GM12892 (cell line): ENCODE results near the gene MASP1.

ENCODE experiments used
- POLR2A ChIP-seq: IDR thresholded peaks from 2 replicates; pipeline ENCODE4 v1.6.1; 2011; ENCODE audit warnings: low read depth, low read length, control low read depth
- POLR2AphosphoS5 ChIP-seq: IDR thresholded peaks from 2 replicates; pipeline ENCODE4 v1.6.1; 2011; ENCODE audit warnings: low read depth, low read length, control low read depth
- TAF1 ChIP-seq: IDR thresholded peaks from 2 replicates; pipeline ENCODE4 v1.6.1; 2011; ENCODE audit warnings: low read depth, mild to moderate bottlenecking, control low read depth, low read length, borderline replicate concordance

DNA sequence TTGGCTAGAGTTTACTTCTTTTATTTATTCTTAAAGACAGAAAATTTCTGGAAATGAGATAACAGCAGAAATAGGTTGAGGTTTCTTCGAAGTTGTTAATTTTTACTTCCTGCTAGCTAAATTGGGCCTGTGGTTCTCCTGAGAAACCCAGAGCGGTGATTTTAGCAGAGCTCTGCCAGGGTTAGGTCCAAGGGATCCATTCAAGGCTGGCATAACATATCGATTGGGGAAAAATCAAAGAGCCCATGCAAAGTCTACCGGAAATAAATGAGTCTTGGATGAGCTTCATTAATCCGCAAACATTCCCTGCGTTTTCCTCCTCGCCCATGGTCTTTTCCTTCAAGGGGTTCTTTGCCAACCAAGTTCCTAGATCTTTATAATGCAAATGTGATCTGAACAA lies 30.8 kb upstream of the MASP1 start:
- no peak for TF ChIP-seq TAF1
- no peak for TF ChIP-seq POLR2A
- no peak for TF ChIP-seq POLR2AphosphoS5
